ENCODE results near the gene KCNE4.

DNA sequence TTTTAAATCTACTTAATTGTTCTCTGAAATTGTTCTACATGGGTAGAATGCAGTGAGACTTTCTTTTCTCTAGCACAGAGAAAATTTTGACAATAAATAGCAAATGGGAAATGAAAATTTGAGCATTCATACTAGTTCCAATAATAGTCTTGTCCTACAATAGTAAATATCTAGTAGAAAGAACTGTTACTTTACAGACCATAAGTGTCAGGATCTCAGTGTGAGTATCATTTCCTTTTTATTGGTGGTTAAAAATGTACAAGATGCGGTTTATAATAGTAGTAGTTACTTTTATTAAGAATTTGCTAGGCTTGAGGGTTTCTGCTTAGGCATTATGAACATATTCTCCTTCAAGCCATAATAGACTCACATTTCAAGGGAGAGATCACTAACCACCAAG is 43.2 kb downstream of the KCNE4 start:
- TF ChIP-seq SUZ12 (IDR thresholded peaks at IDR 0.05; ENCODE audit: extremely low read depth, insufficient read depth, insufficient read length) (no peak), ZNF274 (IDR thresholded peaks at IDR 0.05; ENCODE audit: low read depth, low read length) (no peak), YY1 (IDR thresholded peaks at IDR 0.05; ENCODE audit: insufficient read depth, insufficient read length) (no peak)

Measured in NT2/D1 (cell line).